Effector CD4-positive, alpha-beta T cell (primary cell): ENCODE data around the gene ANKRD36C.
"Not testable (repeated sequence)": the region's sequence is repeated elsewhere in the genome, so short reads cannot be mapped to it uniquely, and the experiment has no call there.

ENCODE experiments used
- DNase-seq: peaks from one replicate; pipeline ENCODE4 v3.0.0-alpha.2; 2020

ANKRD36C gene

DNA sequence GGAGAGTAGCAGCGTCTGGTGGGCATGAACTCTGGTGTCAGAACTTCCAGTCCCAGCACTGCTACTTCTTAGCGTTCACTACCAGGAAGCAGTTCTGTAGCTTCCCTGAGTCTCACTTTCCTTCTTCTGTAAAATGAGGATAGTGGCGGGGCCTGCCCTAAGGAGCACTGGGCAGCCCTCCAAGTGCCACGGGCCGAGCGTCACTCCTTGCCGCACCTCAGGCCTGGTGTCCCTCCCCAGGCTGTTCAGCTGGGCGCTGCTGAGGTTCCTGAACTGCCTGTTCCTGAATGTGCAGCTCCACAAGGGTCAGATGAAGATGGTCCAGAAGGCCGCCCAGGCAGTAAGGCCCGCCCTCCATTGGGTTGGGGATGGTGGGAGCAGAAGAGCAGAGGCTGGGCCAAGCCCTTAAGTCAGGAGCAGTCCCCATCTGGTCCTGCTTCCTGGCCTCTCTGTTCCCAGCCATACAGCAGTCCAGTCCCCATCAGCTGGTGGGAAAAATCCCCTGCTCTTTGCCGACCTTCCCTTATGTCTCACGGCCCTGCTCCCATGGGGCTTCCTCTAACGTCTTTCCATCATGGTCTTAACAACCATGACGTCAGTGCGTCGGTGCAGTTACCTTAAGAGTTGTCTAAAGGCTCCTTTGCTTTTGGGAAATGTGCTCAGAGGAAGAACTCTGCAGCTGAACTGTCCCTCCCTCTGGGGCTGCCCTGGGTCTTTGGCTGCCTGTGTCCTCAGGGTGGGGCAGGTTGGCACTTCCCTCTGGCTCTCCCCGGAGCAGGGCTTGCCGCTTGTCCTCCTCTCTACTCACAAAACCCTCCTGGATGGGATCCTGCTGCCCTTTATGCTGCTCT, 195.2 kb downstream of the ANKRD36C start:
- DNase-seq = not testable (repeated sequence)

DNA sequence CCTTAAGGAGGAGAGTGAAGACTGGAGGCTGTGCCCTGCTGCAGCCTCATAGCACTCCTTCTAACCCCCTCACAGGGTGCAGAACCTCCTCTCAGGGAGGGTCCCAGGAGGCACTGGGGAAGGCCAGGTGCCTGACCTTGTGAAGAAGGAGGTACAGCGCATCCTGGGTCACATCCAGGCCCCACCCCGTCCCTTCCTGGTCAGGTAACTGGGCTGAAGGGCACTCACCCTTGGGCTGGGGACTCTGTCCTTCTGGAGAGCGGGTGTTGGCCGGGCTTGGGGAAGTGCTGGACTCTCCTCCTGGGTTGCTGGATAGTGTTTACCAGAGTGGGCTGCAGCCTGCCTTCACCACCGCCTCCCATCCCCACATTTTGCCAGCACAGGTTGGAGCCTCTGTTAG, 197.7 kb downstream of the ANKRD36C start:
- not testable (repeated sequence) for DNase-seq

DNA sequence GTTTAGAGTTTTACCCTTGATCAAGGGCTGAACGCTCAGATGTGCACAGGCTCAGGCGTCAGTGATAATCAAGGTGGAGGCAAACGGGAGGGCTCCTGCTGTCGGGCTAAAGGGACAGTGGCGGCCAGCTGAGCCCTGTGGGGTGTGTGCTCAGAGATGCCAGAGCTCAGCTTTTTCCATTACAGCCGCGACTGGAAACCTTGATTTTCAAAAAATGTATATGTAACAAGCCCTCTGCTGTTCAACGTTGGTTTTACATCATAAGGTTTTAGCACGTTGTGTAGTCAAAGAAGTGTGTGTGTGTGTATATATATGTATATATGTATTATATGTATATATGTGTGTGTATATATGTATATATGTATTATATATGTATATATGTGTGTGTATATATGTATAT, 201.4 kb downstream of the ANKRD36C start:
- not testable (repeated sequence) for DNase-seq

DNA sequence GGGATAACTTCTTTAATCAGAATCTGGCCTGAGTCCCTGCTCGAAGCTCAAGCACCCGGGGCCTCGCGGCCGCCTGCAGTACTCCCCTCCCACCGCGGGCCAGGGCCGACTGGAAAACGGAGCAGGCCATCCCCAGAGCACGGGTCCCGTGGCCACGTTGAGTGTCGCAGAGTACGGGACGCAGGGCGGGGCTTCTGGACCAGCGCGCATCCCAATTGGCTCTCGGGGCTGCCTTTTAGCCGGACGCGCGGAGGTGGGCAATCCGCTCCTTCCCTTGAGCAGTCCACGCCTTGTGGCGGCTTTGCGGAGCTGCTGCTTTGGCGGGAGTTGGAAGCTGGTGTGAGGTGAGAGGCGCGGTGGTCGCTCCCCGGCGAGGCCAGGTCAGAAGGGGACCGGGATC, 202.2 kb downstream of the ANKRD36C start:
- DNase-seq = not testable (repeated sequence)

DNA sequence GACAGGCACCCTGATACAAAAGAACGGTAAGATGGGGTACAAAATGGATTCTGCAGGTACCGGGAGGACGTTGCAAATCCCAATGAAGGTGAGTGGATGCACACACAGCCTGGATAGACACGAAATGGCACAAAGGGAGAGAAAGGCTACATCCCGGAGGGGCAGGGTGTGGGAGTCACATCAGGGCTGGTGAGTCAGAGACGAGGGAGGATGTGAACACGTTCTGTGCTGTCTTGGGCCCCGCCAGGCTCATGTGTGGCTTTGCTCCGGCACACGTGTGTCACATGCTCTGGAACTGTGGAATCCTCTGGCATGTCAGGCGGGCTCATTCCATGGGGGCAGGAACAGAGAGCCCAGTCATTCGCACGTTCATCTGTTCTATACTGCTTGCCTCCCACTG, 203.0 kb downstream of the ANKRD36C start:
- DNase-seq = not testable (repeated sequence)
